Fibroblast of peridontal ligament (primary cell): ENCODE results near the gene IFIT2.
"Not testable (repeated sequence)": the region's sequence is repeated elsewhere in the genome, so short reads cannot be mapped to it uniquely, and the experiment has no call there.

Source experiments
- DNase-seq: peaks from one replicate; pipeline ENCODE4 v3.0.0-alpha.2; 2010; ENCODE audit errors: extremely low read depth

IFIT2 gene

DNA sequence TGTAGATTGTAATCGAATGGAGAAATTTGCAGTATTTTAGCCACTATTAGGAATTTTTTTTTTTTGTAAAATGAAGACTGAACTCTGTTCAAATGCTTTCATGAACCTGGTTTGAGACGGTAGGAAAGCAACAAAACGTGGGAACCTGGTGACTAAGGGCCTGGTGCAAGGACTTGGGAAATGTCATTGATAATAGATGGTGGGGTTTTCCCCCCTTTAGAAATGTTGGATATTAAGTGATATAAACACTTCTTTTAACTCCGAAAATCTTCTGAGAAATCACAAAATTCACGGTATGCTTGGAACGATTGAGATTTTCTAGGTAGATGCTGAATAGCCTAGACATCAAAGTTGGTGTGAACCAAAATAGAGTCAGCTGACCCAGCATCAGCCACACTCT is 6.4 kb downstream of the IFIT2 start:
- DNase-seq: no peak

DNA sequence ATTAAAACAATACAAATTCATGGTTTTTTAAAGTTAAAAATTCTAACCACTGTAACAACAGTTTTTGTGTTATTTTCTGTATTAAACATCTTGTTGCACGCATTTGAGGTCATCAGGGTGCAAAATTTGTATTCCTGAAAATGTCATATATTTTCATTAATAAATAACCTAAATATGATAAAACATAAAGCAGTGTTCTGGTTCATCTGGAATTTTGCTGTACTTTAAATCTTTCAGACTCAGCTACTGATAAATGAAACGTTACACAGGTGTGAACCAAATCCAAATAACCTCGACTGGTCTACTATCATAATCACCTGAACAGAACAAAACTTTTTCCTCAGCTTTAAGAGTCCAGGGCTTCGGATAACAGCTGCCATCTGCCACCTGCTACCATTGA is 6.9 kb downstream of the IFIT2 start:
- no peak for DNase-seq

DNA sequence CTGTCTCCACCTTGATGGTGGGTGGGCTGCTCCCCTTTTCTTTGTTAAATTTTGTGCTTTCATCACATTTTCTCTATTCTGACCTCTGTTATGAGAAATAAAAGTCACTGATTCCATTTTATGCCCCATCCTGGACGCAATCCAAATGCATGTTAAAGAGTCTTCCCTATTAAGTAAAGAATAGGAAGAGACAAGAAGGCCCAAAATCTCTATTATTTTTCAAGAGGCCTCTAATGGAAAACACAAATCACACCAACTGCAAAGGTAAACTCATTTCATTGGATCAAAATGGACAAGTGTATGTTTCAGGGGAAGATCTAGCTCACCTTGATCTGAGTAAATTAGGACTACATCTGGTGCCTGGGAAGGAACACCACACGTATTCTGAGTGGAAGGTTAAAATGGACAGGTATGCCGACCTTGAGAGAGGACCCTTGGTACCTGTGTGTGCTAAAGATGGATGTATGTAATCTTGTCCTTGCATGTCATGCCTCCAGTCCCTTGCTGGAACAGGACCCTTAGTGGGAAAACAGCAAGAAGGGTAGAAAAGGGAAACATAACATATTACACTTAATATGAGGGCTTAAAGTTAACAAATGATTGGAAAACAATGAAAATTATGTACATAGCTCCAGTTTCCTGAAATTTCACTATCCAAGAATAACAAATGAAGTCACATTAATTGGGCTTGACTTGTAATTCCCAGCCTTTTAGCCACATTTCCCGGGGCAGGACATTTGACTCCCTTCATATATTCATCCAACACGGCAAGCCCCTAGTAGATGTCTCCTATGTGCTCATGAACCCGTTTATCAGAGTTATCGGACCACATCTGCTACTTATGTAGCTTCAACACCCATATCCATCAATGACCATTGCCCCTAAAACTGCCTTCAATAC is 7.6 kb downstream of the IFIT2 start:
- no peak for DNase-seq

DNA sequence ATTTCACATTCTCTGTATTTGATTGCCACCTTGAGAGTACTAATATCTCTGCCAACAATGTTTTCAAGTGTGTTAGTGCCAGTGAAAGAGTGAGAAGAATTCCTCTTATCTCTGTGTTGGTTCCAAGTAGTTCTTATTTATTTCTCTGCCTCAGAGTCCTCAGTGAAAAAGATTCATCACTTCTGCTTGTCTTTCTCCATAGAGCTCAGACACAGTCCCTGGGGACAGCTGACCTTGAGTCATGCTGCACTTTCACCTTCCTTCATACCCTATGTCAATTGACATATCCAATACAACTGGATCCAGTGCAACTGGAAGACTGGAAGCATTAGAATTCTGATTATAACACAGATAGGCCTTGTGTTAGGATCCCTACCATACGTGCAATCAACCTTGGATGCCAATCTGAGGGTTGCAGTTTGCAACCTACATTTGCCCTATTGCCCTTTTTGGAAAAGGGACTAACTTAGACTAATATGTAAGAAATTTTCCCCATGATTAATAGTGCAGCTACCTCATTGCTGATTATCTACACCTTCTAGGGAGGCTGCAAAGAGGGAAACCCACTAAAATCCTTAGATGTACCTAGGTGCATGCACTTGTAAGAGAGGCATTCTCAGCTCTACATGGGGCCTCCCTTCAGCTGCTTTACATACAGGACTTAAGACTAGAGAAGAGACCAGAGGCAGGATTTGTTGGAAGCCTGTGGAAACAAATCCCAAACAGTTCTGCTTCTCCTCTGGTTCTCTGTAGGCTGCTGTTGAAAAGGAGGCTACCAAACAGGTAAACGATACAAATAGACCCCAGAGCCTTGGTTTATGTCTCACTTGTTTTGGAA is 8.4 kb downstream of the IFIT2 start:
- DNase-seq: no peak

DNA sequence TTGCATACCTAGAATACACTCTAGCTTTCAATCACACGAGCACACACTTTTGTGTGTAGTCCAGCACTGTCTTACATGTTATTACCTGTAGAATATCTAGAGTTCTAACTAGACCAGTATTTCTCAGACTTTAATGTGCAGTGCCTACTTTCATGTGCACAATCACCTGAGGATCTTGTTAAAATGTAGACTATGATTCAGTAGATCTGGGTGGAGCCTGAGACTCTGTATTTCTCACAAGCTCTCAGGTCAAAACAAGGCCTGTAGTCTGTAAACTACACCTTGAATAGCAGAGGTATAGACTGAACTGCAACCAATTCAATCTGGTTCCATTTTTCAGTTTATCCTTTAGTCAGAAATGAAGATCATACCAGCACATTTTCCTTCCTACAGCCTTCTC is 11.1 kb downstream of the IFIT2 start:
- DNase-seq: no peak

DNA sequence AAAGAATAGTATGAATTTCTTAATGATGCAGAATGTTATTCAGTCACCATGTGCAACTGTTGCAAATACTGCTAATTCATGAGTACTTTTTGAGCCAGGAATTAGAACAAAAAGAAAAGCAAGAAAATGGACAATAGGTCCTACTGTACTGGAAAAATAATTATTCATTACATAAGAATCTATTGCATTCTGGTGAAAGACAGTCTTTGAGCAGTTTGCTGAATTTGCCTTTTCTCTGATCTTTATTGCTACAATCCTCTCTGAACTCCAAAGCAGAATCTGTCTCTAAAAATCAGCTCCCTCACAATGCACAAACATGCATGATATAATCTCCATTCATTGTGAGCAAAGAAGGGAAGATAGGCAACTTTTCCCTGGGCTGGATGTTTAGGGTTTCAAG is 12.8 kb downstream of the IFIT2 start:
- no peak for DNase-seq

DNA sequence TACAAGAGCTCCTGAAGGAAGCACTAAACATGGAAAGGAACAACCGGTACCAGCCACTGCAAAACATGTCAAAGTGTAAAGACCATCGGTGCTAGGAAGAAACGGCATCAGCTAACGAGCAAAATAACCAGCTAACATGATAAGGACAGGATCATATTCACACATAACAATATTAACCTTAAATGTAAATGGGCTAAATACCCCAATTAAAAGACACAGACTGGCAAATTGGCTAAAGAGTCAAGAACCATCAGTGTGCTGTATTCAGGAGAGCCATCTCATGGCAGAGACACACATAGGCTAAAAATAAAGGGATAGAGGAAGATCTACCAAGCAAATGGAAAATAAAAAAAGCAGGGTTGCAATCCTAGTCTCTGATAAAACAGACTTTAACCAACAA is 16.2 kb downstream of the IFIT2 start:
- DNase-seq: not testable (repeated sequence)

DNA sequence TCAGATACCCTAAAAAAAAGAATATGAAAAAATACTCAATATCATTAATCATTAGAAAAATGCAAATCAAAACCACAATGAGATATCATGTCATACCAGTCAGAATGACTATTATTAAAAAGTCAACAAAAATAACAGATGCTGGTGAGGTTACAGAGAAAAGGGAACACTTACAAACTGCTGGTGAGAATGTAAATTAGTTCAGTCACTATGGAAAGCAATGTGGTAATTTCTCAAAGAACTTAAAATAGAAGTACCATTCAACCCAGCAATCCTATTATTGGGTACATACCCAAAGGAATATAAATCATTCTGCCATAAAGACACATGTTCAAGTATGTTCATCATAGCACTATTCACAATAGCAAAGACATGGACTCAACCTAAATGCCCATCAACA is 23.2 kb downstream of the IFIT2 start:
- DNase-seq: not testable (repeated sequence)

DNA sequence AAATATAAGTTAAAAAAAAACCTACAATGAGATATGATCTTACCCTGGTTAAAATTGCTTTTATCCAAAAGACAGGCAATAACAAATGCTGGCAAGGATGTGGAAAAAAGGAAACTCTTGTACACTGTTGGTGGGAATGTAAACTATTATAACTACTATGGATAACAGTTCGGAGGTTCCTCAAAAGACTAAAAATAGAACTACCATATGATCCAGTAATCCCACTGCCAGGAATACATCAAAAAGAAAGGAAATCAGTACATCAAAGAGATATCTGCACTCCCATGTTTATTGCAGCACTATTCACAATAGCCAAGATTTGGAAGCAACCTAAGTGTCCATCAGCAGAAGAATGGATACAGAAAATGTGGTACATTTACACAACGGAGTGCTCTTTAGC is 24.0 kb downstream of the IFIT2 start:
- not testable (repeated sequence) for DNase-seq

DNA sequence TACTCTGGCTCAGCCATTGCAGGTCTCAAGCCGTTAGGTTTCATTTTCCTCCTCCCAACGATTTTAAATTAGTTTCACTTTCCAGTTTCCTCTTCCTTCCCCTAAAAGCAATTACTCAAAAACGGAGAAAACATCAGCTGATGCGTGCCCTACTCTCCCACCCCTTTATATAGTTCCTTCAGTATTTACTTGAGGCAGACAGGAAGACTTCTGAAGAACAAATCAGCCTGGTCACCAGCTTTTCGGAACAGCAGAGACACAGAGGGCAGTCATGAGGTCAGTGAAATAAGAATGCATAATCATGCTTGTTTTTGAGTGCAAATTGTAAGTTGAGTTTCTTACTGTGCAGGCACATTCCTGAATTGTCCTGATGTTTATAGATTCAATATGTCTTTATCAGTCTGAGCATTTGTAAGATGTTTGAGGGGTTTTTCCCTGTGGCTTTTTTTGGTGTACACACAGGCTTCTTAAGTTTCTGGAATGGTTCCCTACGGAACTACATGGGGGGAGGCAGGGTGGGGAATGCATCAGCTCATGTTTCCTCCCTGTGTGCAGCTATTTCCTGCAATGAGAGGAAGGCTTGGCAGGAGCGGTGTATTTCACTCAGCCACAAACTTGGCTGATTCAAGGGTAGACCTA is 26.1 kb downstream of the IFIT2 start, which contains the start of gene IFIT3:
IFIT3 (plus strand) TSS at position 195 of the 639 bp plus-strand sequence; CDS start at position 272, 77 bp downstream.
- peak; percentile 97 for DNase-seq

DNA sequence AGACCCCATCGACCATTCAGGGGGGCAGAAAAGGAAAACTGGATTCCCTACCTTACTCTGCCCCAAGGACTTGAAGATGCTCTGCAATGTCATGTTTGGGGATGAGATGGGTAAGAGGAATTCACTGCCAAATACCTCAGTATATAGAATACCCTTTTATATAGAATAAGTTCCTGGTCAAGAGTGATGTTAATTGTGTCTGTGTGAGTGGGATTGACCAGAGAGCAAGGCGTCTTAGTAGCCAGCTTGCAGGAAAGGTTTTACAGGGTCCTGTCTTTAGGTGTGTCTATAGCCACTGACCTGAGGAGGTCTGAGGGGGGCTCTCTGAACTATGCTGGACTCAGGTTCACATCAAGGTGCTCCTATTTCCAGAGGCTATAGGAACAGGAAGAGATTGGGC is 27.3 kb downstream of the IFIT2 start:
- DNase-seq: no peak

DNA sequence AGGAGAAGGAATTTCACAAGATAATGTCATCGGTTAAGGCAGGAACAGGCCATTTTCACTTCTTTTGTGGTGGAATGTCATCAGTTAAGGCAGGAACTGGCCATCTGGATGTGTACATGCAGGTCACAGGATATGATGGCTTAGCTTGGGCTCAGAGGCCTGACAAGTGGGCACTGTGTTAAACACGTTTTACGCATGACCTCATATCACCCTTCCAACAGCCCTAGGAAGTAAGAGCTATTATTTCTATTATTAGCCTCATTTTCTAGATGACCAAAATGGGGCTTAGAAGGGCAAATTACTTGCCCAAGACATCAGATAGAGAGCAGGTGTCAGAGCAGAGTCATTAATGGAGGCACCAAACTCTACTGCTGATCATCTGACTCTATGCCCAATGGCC is 28.2 kb downstream of the IFIT2 start:
- not testable (repeated sequence) for DNase-seq

DNA sequence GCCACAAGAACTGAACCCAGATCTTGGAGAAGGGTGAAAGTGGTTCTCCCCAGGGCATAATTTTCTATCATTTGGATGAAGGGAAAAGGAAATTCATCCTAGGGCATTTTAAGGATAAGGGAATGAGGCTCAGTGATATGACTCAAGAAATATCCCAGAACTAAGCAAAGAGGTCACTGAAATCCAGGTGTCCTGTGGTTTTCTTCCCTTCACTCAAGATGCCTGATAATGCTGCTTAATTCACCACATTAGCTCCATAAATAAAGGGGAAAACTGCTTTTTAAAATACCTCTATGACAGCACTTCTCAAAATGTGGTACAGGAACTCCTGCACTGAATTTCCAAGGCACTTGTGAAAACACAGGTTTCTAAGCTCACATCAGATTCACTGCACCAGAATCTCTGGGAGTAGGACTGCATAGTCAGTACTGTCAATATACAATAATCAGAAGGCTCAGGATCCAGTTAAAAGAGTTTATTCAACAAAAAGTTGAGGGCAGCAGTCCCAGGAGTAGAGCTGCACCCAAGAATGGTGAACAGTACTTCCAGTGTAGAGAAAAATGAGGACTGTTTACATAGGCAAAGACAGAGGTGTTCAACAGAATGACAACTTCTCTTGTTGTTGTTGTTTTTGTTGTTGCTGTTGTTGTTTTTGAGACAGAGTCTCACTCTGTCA is 28.8 kb downstream of the IFIT2 start:
- no peak for DNase-seq

DNA sequence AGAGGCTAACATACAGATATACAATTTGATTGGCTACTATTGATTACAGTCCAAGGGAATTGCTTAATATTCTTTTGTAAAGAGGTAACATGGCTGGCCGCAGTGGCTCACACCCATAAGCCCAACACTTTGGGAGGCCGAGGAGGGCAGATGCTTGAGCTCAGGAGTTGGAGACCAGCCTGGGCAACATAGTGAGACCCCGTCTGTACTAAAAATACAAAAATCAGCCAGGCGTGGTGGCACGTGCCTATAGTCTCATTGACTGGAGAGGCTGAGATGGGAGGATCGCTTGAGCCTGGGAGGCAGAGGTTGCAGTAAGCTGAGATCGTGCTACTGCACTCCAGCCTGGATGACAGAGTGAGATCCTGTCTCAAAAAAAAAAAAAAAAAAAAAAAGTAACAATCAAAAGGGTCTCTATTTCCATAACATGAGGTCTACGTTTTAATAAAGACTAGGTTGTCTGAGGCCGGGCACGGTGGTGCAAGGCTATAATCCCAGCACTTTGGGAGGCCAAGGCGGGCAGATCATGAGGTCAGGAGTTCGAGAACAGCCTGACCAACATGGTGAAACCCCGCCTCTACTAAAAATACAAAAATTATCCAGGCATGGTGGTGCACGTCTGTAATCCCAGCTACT is 29.8 kb downstream of the IFIT2 start:
- not testable (repeated sequence) for DNase-seq

DNA sequence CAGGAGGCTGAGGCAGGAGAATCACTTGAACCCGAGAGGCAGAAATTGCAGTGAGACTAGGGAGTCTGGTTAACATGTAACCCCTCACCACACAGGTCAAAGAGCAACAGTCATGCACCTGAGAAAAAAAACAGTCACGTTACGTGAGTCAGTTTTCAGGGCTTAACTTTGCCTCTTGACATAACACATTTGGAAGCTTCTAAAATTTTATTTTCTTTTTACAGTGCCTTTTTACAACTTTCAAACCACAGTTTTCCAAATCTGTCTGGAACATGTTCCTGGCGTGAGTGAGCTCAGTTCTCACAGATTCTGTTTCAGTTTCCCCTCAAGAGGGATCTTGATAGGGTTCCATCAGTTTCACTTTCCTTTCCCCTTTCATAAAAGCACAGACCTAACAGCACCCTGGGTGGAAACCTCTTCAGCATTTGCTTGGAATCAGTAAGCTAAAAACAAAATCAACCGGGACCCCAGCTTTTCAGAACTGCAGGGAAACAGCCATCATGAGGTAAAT is 30.3 kb downstream of the IFIT2 start:
- DNase-seq: peak; percentile 86

DNA sequence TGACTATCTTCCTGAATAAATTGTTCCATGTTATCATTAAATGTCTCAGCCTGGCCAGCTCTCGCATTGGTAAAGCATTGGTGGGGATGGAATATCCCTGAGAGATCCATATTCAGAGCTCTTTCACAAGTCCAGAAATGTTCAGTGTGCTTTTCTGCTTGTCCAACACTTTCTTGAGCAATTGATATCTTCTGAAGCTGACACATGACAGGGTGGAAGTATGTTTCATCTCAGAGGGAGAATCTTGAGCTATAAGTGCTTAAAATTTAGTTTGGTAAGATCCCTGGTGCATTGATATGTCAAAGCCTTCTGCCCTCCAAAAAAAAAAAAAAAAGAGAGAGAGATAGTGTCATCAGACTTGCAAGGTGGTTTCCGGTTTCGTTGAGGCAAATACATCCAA is 33.4 kb downstream of the IFIT2 start:
- no peak for DNase-seq

DNA sequence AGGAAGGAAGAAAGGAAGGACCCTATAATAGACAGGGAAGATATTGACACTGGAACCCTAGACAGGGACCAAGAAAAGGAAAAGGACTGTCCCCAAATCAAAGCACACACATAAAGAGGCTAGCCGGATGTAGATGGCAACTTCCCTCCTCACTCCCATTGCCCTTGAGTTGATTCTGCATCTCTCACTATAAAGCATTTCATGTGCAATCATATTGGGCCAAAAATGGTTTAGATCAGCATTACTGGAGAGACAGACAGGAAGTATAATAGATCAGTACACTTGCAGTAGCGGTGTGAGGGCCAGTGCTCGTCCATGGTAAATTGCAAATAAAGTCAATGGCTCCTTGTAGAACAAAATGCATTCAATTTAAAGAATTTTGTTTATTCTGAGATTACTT is 34.4 kb downstream of the IFIT2 start:
- no peak for DNase-seq

DNA sequence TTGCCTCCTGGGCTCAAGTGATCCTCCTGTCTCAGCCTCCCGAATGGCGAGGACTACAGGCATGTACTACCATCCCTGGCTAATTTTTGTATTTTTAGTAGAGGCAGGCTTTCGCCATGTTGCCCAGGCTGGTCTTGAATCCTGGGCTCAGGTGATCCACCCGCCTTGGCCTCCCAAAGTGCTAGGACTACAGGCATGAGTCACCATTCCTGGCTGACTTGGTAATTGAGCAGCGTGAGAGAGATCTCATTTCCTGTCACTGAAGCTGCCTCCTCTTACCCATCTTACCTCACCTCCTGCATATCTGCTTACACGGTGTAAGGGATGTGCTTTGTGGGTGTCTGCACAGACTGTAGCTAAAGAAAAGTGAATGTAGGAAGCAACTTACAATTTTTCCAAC is 35.6 kb downstream of the IFIT2 start:
- DNase-seq: peak; percentile 28

DNA sequence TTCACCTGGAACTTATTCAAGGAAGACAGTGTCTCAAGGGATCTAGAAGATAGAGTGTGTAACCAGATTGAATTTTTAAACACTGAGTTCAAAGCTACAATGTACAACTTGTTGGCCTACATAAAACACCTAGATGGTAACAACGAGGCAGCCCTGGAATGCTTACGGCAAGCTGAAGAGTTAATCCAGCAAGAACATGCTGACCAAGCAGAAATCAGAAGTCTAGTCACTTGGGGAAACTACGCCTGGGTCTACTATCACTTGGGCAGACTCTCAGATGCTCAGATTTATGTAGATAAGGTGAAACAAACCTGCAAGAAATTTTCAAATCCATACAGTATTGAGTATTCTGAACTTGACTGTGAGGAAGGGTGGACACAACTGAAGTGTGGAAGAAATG is 36.9 kb downstream of the IFIT2 start:
- DNase-seq: no peak

DNA sequence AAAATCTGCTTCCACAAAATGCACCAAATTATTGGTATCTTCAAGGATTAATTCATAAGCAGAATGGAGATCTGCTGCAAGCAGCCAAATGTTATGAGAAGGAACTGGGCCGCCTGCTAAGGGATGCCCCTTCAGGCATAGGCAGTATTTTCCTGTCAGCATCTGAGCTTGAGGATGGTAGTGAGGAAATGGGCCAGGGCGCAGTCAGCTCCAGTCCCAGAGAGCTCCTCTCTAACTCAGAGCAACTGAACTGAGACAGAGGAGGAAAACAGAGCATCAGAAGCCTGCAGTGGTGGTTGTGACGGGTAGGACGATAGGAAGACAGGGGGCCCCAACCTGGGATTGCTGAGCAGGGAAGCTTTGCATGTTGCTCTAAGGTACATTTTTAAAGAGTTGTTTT is 38.0 kb downstream of the IFIT2 start:
- no peak for DNase-seq

DNA sequence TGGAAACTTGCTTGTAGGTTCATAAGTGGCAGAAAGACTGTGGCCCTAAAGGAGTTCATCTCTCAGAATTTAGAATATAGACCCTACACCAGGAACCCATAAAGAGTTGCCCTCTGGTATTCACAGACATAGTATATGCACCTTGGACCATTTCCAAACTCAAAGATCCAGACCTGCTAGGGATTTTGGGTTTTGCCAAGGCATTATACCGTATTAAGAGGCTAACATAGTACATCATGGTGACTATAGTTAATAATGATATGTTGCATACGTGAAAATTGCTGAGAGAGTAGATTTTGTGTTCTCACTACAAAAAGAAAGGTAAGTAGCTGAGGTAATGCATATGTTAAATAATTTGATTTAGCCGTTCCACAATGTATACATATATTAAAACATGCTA is 39.8 kb downstream of the IFIT2 start:
- DNase-seq: no peak
